Lower leg skin (tissue), 3 donors: Measurements from ENCODE around the gene AHRR.

Source experiments
- POLR2A ChIP-seq, 2 donors: fragments of 450-650 bp; IDR thresholded peaks; one replicate each; pipeline ENCODE4 v1.6.1; 2016 to 2017; ENCODE audit warnings: antibody characterized with exemption in 2 of 2, mild to moderate bottlenecking in 1 of 2, moderate library complexity in 1 of 2
- TF ChIP-seq, protein P1 (sequence below), 3 donors: fragments of 450-650 bp; IDR thresholded peaks; one replicate each; pipeline ENCODE4 v1.5.1; 2016; ENCODE audit warnings: antibody characterized with exemption in 3 of 3, mild to moderate bottlenecking in 3 of 3, moderate library complexity in 2 of 3

DNA sequence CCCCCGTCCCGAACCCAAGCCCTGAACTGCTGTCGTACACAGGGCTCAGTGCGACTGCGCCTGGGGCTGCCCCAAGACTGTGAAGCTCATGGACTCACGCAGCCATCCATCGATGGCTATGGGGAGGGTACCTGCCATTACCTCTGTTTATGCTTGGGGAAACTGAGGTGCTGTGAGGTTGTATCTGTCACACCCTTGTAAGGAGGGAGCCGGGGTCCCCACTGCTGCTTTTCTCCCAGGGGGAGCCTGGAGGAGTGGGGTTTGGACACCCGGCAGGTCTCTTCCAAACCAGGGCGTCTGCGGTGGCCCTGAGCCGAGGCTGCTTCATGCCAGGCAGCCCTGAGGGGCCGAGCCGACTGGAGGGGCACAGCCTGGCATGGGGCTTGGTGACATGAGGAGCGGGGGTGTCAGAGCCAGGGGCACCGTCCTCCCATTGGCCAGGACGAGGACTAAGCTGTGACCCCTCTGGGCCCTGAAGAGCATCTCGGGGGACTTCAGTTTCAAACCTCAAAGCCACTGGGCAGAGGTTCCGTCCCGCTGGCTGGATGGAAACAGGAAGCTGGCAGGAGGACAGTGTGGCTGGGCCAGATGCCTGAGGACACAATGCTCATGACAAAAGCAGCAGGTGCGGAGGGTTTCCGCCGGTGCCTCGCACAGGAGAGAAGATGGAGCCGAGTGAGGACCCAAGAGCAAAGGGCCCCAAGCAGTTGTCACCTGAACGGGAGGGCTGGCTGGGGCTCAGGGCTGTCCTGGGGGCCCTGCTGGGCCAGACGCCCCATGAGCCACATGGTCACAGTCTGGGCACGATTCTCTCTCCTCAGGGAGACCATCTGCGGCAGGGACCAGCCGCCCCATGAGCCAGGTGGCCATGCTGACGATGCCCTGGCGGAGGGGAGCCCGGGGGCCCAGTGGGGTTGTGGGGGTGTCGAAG lies 67.0 kb downstream of the AHRR start:
- TF ChIP-seq, protein P1, sequence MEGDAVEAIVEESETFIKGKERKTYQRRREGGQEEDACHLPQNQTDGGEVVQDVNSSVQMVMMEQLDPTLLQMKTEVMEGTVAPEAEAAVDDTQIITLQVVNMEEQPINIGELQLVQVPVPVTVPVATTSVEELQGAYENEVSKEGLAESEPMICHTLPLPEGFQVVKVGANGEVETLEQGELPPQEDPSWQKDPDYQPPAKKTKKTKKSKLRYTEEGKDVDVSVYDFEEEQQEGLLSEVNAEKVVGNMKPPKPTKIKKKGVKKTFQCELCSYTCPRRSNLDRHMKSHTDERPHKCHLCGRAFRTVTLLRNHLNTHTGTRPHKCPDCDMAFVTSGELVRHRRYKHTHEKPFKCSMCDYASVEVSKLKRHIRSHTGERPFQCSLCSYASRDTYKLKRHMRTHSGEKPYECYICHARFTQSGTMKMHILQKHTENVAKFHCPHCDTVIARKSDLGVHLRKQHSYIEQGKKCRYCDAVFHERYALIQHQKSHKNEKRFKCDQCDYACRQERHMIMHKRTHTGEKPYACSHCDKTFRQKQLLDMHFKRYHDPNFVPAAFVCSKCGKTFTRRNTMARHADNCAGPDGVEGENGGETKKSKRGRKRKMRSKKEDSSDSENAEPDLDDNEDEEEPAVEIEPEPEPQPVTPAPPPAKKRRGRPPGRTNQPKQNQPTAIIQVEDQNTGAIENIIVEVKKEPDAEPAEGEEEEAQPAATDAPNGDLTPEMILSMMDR (IDR thresholded peaks at IDR 0.05), result no peak
- no peak for TF ChIP-seq POLR2A (IDR thresholded peaks at IDR 0.05)
